Small intestine (tissue), 7 donors: ENCODE results near the gene SETD6. TPM values are rescaled to one million over a fixed set of nuclear protein-coding genes. Genes with fewer than 3 reads are reported as not detected.

Source experiments
- DNase-seq, 2 donors: peaks; one replicate each; pipeline versions ENCODE4 v3.0.0 to v3.0.0-alpha.2; 2013
- FAIRE-seq: peaks from 2 replicates; lab custom pipeline; 2012; peaks lifted over from hg19 to GRCh38; lab: Jason Lieb, UNC
- H3K27ac ChIP-seq, 3 donors: one replicate each; pipeline ENCODE4 v1.5.1; 2013; ENCODE audit warnings: low read length in 2 of 3, mild to moderate bottlenecking in 2 of 3, control low read depth in 1 of 3, inconsistent platforms in 1 of 3, low read depth in 1 of 3, moderate library complexity in 1 of 3
- H3K27me3 ChIP-seq, 3 donors: one replicate each; pipeline ENCODE4 v1.6.1; 2013; ENCODE audit warnings: low read length in 3 of 3, inconsistent platforms in 1 of 3; ENCODE audit not compliant: control insufficient read depth in 3 of 3, insufficient read depth in 3 of 3
- H3K36me3 ChIP-seq, 3 donors: one replicate each; pipeline ENCODE4 v1.6.1; 2013; ENCODE audit warnings: low read length in 3 of 3, inconsistent platforms in 1 of 3, low read depth in 1 of 3, mild to moderate bottlenecking in 1 of 3, moderate library complexity in 1 of 3; ENCODE audit not compliant: control insufficient read depth in 3 of 3, insufficient read depth in 2 of 3
- H3K4me1 ChIP-seq, 3 donors: one replicate each; pipeline ENCODE4 v1.6.1; 2013; ENCODE audit warnings: low read length in 2 of 3, inconsistent platforms in 1 of 3, low read depth in 1 of 3, mild to moderate bottlenecking in 1 of 3, moderate library complexity in 1 of 3; ENCODE audit not compliant: control insufficient read depth in 3 of 3, insufficient read depth in 2 of 3
- H3K4me3 ChIP-seq, 3 donors: one replicate each; pipeline ENCODE4 v1.5.1; 2013; ENCODE audit warnings: low read length in 3 of 3, control low read depth in 1 of 3, inconsistent platforms in 1 of 3, low read depth in 1 of 3, mild to moderate bottlenecking in 1 of 3, moderate library complexity in 1 of 3
- H3K9me3 ChIP-seq, 2 donors: one replicate each; pipeline ENCODE4 v1.6.1; 2013; ENCODE audit warnings: low read depth in 1 of 2, low read length in 1 of 2; ENCODE audit not compliant: control insufficient read depth in 2 of 2, insufficient read depth in 1 of 2
- WGBS, 3 donors: extraction: QIAGEN DNeasy Blood & Tissue Kit; methylation state at CpG; one replicate each; pipeline ENCODE4 v1.1.7; 2013; 5-methylcytosine and 5-hydroxymethylcytosine counted together
- polyA plus RNA-seq, 4 donors: library from polyadenylated mRNA; stranded (reverse) in 3 of 4; unstranded in 1 of 4; fragments of 200-250 nt in 3 of 4; fragments of 120-200 nt in 1 of 4; gene quantifications; one replicate each; pipeline versions ENCODE4 v1.2.1 to v1.2.3, GENCODE V29; 2013
- donor health status: healthy with polysubstance abuse.
- donor health status: control.
- donor health status: control.
- donor health status: Bipolar disorder and iron deficiency.
- donor health status: healthy.

Gene SETD6
- polyA plus RNA-seq, 4 donors: 7.5 to 25.6 (median 7.6) TPM

- FAIRE-seq (no peak), DNase-seq (no peak)
- 62 to 89% (median 63%) methylated on average over 2 of the region's 2 CpGs for WGBS, 3 donors
- Histone ChIP-seq H3K36me3 (no peaks in the 10 kb centered on the region), H3K27ac (no peak overlapping the region), H3K4me3 (no peak overlapping the region), H3K27me3 (peaks cover 0 to 39% (median 2%) of the 10 kb centered on the region in 3 donors), H3K4me1 (peaks cover 0 to 26% (median 0%) of the 10 kb centered on the region in 3 donors), H3K9me3 (no peaks in the 10 kb centered on the region)
These were observed 17.8 kb upstream of the SETD6 start for GRCh38 chr16:58497468-58497867.

DNA sequence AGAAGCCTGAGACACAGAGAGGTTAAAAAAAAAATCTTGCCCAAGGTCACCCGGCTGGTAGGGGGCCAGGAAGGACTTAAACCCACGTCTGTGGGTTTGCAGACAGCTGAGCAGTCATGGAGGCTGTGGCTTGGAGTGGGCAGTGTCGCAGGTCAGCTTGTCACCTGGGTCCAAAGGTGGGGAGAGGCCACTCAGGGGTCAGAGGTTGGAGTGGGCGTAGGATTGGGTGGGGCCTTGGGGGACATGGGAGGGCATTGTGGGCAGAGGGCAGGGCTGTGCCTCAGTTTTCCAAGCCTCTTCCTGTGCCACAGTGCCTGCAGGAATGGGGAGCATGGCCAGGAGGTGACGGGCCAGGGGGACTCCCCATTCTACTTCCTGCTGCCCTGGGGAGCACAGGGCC lies 17.4 kb upstream of the SETD6 start:
- DNase-seq: no peak
- Histone ChIP-seq H3K27ac (no peak overlapping the region), H3K27me3 (peaks cover 0 to 42% (median 4%) of the 10 kb centered on the region in 3 donors), H3K36me3 (no peaks in the 10 kb centered on the region), H3K4me1 (peaks cover 0 to 26% (median 0%) of the 10 kb centered on the region in 3 donors), H3K4me3 (no peak overlapping the region), H3K9me3 (no peaks in the 10 kb centered on the region)
- no peak for FAIRE-seq
- 12 to 43% (median 13%) methylated on average over 5 of the region's 5 CpGs for WGBS, 3 donors

GRCh38 chr16:58498341-58499091 lies 16.8 kb upstream of the SETD6 start:
- H3K4me3 ChIP-seq: no peak overlapping the region
- WGBS, 3 donors: 55 to 78% (median 57%) methylated on average over 9 of the region's 9 CpGs
- H3K9me3 ChIP-seq: no peaks in the 10 kb centered on the region
- H3K27ac ChIP-seq: no peak overlapping the region
- peaks cover 0 to 26% (median 0%) of the 10 kb centered on the region in 3 donors for H3K4me1 ChIP-seq
- FAIRE-seq: no peak
- DNase-seq: no peak
- H3K27me3 ChIP-seq: peaks cover 0 to 48% (median 4%) of the 10 kb centered on the region in 3 donors
- H3K36me3 ChIP-seq: no peaks in the 10 kb centered on the region

DNA sequence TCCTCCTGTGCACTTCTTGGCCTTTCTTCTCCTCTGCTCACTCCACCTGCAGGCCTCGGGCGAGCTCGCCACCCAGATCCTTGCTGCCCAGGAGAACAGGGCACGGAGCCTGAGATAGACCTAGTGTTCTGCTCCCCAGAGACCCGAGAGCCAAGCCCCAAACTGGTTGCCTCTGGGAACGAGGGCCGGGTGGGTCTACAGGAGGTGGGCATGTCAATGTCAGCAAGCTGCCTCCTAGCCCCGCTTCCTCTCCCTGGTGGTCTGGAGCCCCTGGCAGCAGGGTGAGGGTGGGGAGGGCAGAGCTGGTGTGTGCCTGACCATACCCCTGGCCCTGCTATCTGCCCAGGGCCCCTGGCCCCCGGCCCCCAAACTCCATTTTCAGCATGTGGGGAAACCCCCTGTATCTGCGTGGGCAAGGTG lies 16.2 kb upstream of the SETD6 start:
- no peak for FAIRE-seq
- H3K4me1 ChIP-seq: peaks cover 0 to 26% (median 0%) of the 10 kb centered on the region in 3 donors

GRCh38 chr16:58499615-58500351 lies 15.5 kb upstream of the SETD6 start, which contains the start of gene NDRG4:
NDRG4 (plus strand) TSS chr16:58500143; CDS start chr16:58500249, 106 bp downstream.
- Histone ChIP-seq H3K9me3 (no peaks in the 10 kb centered on the region), H3K36me3 (no peaks in the 10 kb centered on the region), H3K27me3 (peaks cover 0 to 46% (median 4%) of the 10 kb centered on the region in 3 donors), H3K27ac (peak within 1 kb of the TSS in 1 of 3 donors; percentile 28), H3K4me3 (peak within 1 kb of the TSS in 2 of 3 donors; percentile 33 to 39), H3K4me1 (peaks cover 0 to 26% (median 0%) of the 10 kb centered on the region in 3 donors)
- DNase-seq (peak; percentile 47 to 56), FAIRE-seq (no peak)
- 22 to 28% (median 24%) methylated on average over 23 to 24 of the region's 24 CpGs for WGBS, 3 donors

More for the DNA sequence above, 16.2 kb upstream of the SETD6 start:
- Histone ChIP-seq H3K27me3 (peaks cover 0 to 46% (median 4%) of the 10 kb centered on the region in 3 donors), H3K27ac (no peak overlapping the region), H3K36me3 (no peaks in the 10 kb centered on the region), H3K9me3 (no peaks in the 10 kb centered on the region), H3K4me3 (no peak overlapping the region)
- DNase-seq: no peak
- WGBS, 3 donors: 81 to 86% (median 85%) methylated on average over 9 to 10 of the region's 10 CpGs

DNA sequence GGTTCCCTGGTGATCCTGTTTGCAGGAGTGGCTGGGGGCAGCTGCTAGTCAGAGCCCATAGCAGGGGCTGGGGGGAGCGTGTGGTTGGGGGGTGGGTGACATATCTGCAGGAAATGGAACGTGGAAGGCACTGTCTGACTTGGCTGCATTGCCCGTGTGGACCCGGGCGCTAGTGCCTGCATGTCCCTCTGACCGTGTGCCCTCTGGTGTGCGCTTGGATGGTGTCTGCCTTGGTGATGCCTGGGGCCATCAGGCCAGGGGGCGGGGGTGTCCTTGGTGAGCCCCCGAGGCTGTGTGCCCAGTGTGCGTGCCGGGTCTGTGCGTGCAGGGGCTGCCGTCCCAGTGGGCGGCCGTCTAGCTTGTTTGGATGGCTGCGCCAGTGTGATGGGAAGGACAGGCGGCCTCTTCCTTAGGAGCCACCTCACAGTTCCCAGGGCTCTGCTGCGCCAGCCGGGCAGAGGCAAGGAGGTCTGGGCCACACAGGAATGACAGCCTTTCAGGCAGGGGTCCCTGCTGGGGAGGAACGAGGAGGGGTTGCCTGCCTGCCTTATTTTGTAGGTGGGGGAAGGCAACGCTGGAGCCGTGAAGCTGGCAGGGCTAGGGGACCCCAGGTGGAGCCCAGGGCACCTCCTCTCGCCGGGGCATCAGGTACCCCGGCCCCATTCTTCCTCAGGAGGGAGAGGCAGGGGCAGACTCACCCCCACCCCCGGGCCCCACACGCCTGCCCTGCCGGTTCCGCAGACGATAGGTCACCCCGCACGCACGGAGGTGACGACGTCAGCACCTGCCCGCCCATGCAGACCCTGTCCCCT lies 14.7 kb upstream of the SETD6 start:
- peaks cover 0 to 46% (median 4%) of the 10 kb centered on the region in 3 donors for H3K27me3 ChIP-seq
- H3K27ac ChIP-seq: peak overlapping the region in 1 of 3 donors; percentile 28
- H3K4me3 ChIP-seq: peak overlapping the region in 2 of 3 donors; percentile 33 to 39
- FAIRE-seq: no peak
- DNase-seq: no peak
- H3K9me3 ChIP-seq: no peaks in the 10 kb centered on the region
- 5 to 10% (median 6%) methylated on average over 27 to 36 of the region's 36 CpGs for WGBS, 3 donors
- H3K36me3 ChIP-seq: no peaks in the 10 kb centered on the region
- peaks cover 0 to 22% (median 0%) of the 10 kb centered on the region in 3 donors for H3K4me1 ChIP-seq

DNA sequence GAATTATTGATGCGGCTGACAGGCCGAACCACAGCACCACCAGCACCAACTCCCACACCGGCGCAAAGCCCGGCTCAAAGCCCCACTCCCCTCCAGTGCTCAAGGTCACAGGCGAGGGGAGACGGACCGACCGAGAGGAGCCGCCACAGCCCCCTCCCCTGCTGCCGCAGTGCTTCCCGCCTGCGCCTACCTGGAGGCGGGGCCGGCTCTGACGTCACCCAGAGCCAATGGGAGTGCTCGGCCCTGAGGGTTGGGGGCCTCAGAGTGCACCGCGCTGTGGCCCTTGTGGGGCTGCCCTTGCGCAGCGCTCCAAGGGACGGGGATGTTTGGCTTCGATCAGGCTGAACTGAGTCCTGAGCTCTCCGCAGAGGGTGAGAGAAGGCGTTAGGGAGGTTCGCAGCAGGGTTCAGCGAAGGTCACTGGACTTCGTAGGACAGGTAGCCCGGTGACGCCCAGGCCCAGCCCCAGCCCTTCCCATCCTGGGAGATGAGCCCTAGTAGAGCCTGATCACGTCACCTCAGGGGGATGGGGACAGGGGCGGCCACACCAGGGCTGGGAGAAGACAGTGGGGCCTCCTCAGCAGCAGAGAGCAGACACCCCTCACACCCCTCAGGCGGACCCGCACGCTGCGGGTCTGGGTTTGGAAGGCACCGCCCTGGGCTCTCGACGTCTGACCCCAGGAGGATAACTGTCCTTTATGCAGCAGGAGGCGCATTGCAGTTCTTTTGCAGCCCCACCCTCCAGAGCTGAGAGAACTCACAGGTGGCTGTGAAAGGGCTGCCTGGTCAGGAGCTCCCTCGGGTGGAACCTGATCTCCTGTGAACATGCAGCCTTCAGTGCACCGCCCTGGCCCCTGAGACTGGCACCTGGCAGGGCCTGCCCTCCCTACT lies 13.8 kb upstream of the SETD6 start:
- Histone ChIP-seq H3K36me3 (no peaks in the 10 kb centered on the region), H3K27ac (peak overlapping the region in 1 of 3 donors; percentile 28), H3K4me3 (peak overlapping the region in 2 of 3 donors; percentile 33 to 39), H3K9me3 (no peaks in the 10 kb centered on the region), H3K27me3 (peaks cover 0 to 46% (median 4%) of the 10 kb centered on the region in 3 donors), H3K4me1 (peaks cover 0 to 22% (median 0%) of the 10 kb centered on the region in 3 donors)
- peak in 1 of 2 donors; percentile 73 for DNase-seq
- WGBS, 3 donors: 5 to 15% (median 11%) methylated on average over 42 of the region's 42 CpGs
- no peak for FAIRE-seq
